HepG2 (cell line): Measurements from ENCODE around the gene SCAF11. TPM values are rescaled to one million over a fixed set of nuclear protein-coding genes. Genes with fewer than 3 reads are reported as not detected.

Source experiments
- ATAC-seq: fragments of 200-7000 bp; cut with Tn5 transposase; 3 replicates; pipeline ENCODE4 v1.9.1; 2020; ENCODE audit warnings: mild to moderate bottlenecking, moderate library complexity
- BruUV-seq: library from RNA; stranded (reverse); fragments of 400-500 nt; replicated peaks from 2 replicates; lab custom pipeline; 2021; lab: Mats Ljungman, UMichigan
- CTCF ChIA-PET: fragments of 300-600 bp; formaldehyde crosslinking; extraction: SDS; loops from one replicate; lab custom pipeline; 2021; ENCODE audit warnings: low total read pairs, inconsistent platforms, low intra/inter-chr PET ratio; lab: Yijun Ruan, JAX
- POLR2A ChIA-PET: fragments of 350-600 bp; sonication (Branson Sonifier 250); formaldehyde crosslinking; loops from one replicate; lab custom pipeline; 2020; ENCODE audit warnings: antibody characterized with exemption, inconsistent platforms; lab: Yijun Ruan, JAX
- DNase-seq: peaks from one replicate; pipeline ENCODE4 v3.0.0-alpha.2; 2015; ENCODE audit warnings: low spot score
- FAIRE-seq: peaks from 3 replicates; lab custom pipeline; 2011; peaks lifted over from hg19 to GRCh38; lab: Jason Lieb, UNC
- H2AFZ ChIP-seq: one replicate; pipeline ENCODE4 v1.6.1; 2011; ENCODE audit warnings: low read length, inconsistent platforms
- H3K27ac ChIP-seq: fragments of 300-600 bp; 3 replicates; pipeline ENCODE4 v1.8.0; 2011; ENCODE audit warnings: mixed run types, mild to moderate bottlenecking, mixed read lengths, low read length, inconsistent platforms; ENCODE audit not compliant: insufficient read depth; ENCODE audit errors: extremely low read length
- H3K27me3 ChIP-seq, 2 experiments: fragments of 200-600 bp in 1 of 2; 2 replicates in 1 of 2; 3 replicates in 1 of 2; pipeline versions ENCODE4 v1.6.0 to v1.8.0; 2011; ENCODE audit warnings: low read length in 2 of 2, mild to moderate bottlenecking in 2 of 2, moderate library complexity in 2 of 2, inconsistent platforms in 1 of 2; ENCODE audit not compliant: insufficient read depth in 2 of 2, control insufficient read depth in 1 of 2
- H3K36me3 ChIP-seq, 2 experiments: fragments of 200-600 bp in 1 of 2; replicated peaks in 1 of 2; 2 replicates in 1 of 2; 3 replicates in 1 of 2; pipeline versions ENCODE4 v1.5.1 to v1.8.0; 2011; ENCODE audit warnings: low read length in 2 of 2, inconsistent platforms in 1 of 2; ENCODE audit not compliant: insufficient read depth in 2 of 2, control insufficient read depth in 1 of 2
- H3K4me1 ChIP-seq: 2 replicates; pipeline ENCODE4 v1.5.1; 2012; ENCODE audit warnings: low read length, inconsistent platforms; ENCODE audit not compliant: insufficient read depth
- H3K4me2 ChIP-seq: 2 replicates; pipeline ENCODE4 v1.6.0; 2011; ENCODE audit warnings: low read depth, low read length, inconsistent platforms
- H3K4me3 ChIP-seq, 3 experiments: fragments of 200-600 bp in 1 of 3; sonication (generic), shearing (Covaris generic) in 1 of 3; replicated peaks in 1 of 3; 2 replicates each; pipeline ENCODE4 v1.5.1; 2011 to 2016; ENCODE audit warnings: low read length in 3 of 3, inconsistent platforms in 2 of 3, low read depth in 2 of 3, mild to moderate bottlenecking in 2 of 3, control low read depth in 1 of 3, mixed read lengths in 1 of 3; ENCODE audit not compliant: insufficient read depth in 1 of 3
- H3K79me2 ChIP-seq: one replicate; pipeline ENCODE4 v1.6.1; 2011; ENCODE audit warnings: low read length, inconsistent platforms; ENCODE audit not compliant: insufficient read depth
- H3K9ac ChIP-seq: 2 replicates; pipeline ENCODE4 v1.6.0; 2011; ENCODE audit warnings: mild to moderate bottlenecking, low read depth, low read length, inconsistent platforms; ENCODE audit not compliant: insufficient read depth
- H3K9me3 ChIP-seq: 2 replicates; pipeline ENCODE4 v1.5.1; 2012; ENCODE audit warnings: mild to moderate bottlenecking, low read length
- H4K20me1 ChIP-seq: 2 replicates; pipeline ENCODE4 v1.6.0; 2011; ENCODE audit warnings: inconsistent platforms, mild to moderate bottlenecking, low read length, moderate library complexity; ENCODE audit not compliant: insufficient read depth
- GLI4 ChIP-seq: sonication (generic); formaldehyde crosslinking; IDR thresholded peaks from 2 replicates; pipeline ENCODE4 v1.5.1; 2020; ENCODE audit warnings: missing genetic modification reagents, mild to moderate bottlenecking, moderate library complexity, borderline replicate concordance
- KDM6A ChIP-seq: IDR thresholded peaks from 2 replicates; pipeline ENCODE4 v1.6.1; 2016; ENCODE audit warnings: low read depth
- PHF21A ChIP-seq: sonication (generic); formaldehyde crosslinking; IDR thresholded peaks from 2 replicates; pipeline ENCODE4 v1.5.0; 2020; ENCODE audit warnings: mild to moderate bottlenecking, missing genetic modification reagents
- POLR2G ChIP-seq: fragments of 200-400 bp; formaldehyde crosslinking; IDR thresholded peaks from 2 replicates; pipeline ENCODE4 v1.6.1; 2018; ENCODE audit warnings: mild to moderate bottlenecking, low read depth, low read length, moderate library complexity
- SMARCE1 ChIP-seq: fragments of 450-650 bp; IDR thresholded peaks from 2 replicates; pipeline ENCODE4 v1.6.1; 2017; ENCODE audit warnings: borderline replicate concordance
- SP5 ChIP-seq: IDR thresholded peaks from 2 replicates; pipeline ENCODE4 v1.6.1; 2016; ENCODE audit warnings: low read depth, borderline replicate concordance
- ZFAT ChIP-seq: sonication (generic); formaldehyde crosslinking; conservative IDR thresholded peaks from 2 replicates; pipeline ENCODE4 v1.8.1; 2023; ENCODE audit warnings: missing genetic modification reagents, inconsistent platforms
- ZNF543 ChIP-seq: sonication (generic); formaldehyde crosslinking; IDR thresholded peaks from 2 replicates; pipeline ENCODE4 v1.4.0; 2020; ENCODE audit warnings: mild to moderate bottlenecking, missing genetic modification reagents
- ZNF766 ChIP-seq: sonication (generic); formaldehyde crosslinking; IDR thresholded peaks from 2 replicates; pipeline ENCODE4 v1.5.0; 2020; ENCODE audit warnings: missing genetic modification reagents, borderline replicate concordance
- ZNF891 ChIP-seq: sonication (generic); formaldehyde crosslinking; IDR thresholded peaks from 2 replicates; pipeline ENCODE4 v1.5.0; 2020; ENCODE audit warnings: mild to moderate bottlenecking, missing genetic modification reagents
- WGBS: methylation state at CpG from one replicate; pipeline ENCODE4 v1.1.6; 2017; ENCODE audit warnings: low lambda C conversion rate; 5-methylcytosine and 5-hydroxymethylcytosine counted together
- in situ Hi-C: cut with HindIII; loops from 2 replicates; pipeline ENCODE4 v1.10.0; 2017; ENCODE audit warnings: low pct_unique_long_range_greater_than_20kb; ENCODE audit not compliant: extremely low pct_ligation_motif_present
- intact Hi-C: fragments of 100-400 bp; cut with micrococcal nuclease; formaldehyde crosslinking; loops from one replicate; pipeline ENCODE4 v1.10.0; 2022; ENCODE audit not compliant: unreplicated experiment
- polyA plus RNA-seq, 8 experiments: library from polyadenylated mRNA; depleted of rRNA in 3 of 8; stranded (reverse) in 7 of 8; unstranded in 1 of 8; fragments of >200 nt; fragmentation: Illumina TruSeq in 4 of 8; extraction: Trizol in 4 of 8; gene quantifications; 2 replicates each; pipeline versions ENCODE4 v1.2.1 to v1.2.3, GENCODE V29; 2011 to 2016; ENCODE audit warnings: low read depth in 4 of 8, missing spikeins in 1 of 8, mixed read lengths in 1 of 8; ENCODE audit not compliant: insufficient read depth in 1 of 8
- total RNA-seq, 5 experiments: library from RNA; depleted of rRNA; stranded (reverse); fragments of >200 nt; fragmentation: Illumina TruSeq; extraction: Trizol; gene quantifications; 2 replicates each; pipeline ENCODE4 v1.2.3, GENCODE V29; 2016; ENCODE audit warnings: low read depth in 1 of 5
- TF ChIP-seq, protein P1 (sequence below): sonication (generic); formaldehyde crosslinking; IDR thresholded peaks from 2 replicates; pipeline ENCODE4 v1.5.0; 2020; ENCODE audit warnings: missing genetic modification reagents
- TF ChIP-seq, protein P2 (sequence below): sonication (generic); formaldehyde crosslinking; IDR thresholded peaks from 2 replicates; pipeline ENCODE4 v1.4.0; 2020; ENCODE audit warnings: mild to moderate bottlenecking, low read depth, missing genetic modification reagents
- TF ChIP-seq, protein P3 (sequence below), 2 experiments: sonication (generic) in 1 of 2; formaldehyde crosslinking in 1 of 2; IDR thresholded peaks; 2 replicates each; pipeline versions ENCODE4 v1.4.0 to v1.6.1; 2018 to 2020; ENCODE audit warnings: missing genetic modification reagents in 2 of 2, borderline replicate concordance in 1 of 2, low read depth in 1 of 2, mild to moderate bottlenecking in 1 of 2, missing biosample characterization in 1 of 2

Gene SCAF11
- total and polyA plus RNA-seq, 2 of the 13 experiments (the other 11 are each of a cell fraction or from before 2014, with no cell fraction given) = 26.9 to 38.3 TPM

DNA sequence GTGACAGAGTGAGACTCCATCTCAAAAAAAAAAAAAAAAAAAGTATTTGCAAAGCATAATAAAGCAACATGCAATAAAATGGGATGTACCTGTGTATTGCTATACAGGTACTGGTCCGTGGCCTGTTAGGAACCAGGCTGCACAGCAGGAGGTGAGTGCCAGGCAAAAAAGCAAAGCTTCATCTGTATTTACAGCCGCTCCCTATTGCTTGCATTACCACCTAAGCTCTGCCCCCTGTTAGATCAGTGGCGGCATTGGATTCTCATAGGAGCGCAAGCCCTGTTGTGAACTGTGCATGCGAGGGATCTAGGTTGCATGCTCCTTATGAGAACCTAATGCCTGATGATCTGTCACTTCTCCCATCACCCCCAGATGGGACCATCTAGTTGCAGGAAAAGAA, 113.3 kb downstream of the SCAF11 start:
- TF ChIP-seq SP5 = no peak
- TF ChIP-seq, protein P1, sequence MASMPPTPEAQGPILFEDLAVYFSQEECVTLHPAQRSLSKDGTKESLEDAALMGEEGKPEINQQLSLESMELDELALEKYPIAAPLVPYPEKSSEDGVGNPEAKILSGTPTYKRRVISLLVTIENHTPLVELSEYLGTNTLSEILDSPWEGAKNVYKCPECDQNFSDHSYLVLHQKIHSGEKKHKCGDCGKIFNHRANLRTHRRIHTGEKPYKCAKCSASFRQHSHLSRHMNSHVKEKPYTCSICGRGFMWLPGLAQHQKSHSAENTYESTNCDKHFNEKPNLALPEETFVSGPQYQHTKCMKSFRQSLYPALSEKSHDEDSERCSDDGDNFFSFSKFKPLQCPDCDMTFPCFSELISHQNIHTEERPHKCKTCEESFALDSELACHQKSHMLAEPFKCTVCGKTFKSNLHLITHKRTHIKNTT (CRISPR knock-in tag) = no peak
- no peak for TF ChIP-seq KDM6A (CRISPR knock-in tag)
- no peak for TF ChIP-seq SMARCE1
- TF ChIP-seq ZFAT = no peak
- no peak overlapping the region for H3K4me2 ChIP-seq
- in situ Hi-C loops (loop anchor here (25.0 kb wide), 1 partner anchor 340 kb away; no protein-coding TSS in a partner anchor), intact Hi-C loops (no loop called here)
- peaks cover 2% of the 10 kb centered on the region; the same call in 1 of the 2 replicates for H4K20me1 ChIP-seq
- no peak overlapping the region for H3K27ac ChIP-seq
- DNase-seq = no peak
- H3K9ac ChIP-seq = no peak overlapping the region
- no peaks in the 10 kb centered on the region for H3K4me1 ChIP-seq
- 100% methylated on average over 5 of the region's 5 CpGs for WGBS
- no peak overlapping the region for H3K4me3 ChIP-seq
- no peak overlapping the region for H2AFZ ChIP-seq
- H3K79me2 ChIP-seq = no peaks in the 10 kb centered on the region
- CTCF ChIA-PET = no interaction called here
- FAIRE-seq = no peak
- H3K27me3 ChIP-seq = no peaks in the 10 kb centered on the region
- peaks cover 10 to 59% of the 10 kb centered on the region in 2 experiments; a peak in 4 of 5 replicates for H3K36me3 ChIP-seq
- BruUV-seq = no TSS peak
- POLR2A ChIA-PET = no interaction called here
- no peaks in the 10 kb centered on the region for H3K9me3 ChIP-seq
- no peak for ATAC-seq

DNA sequence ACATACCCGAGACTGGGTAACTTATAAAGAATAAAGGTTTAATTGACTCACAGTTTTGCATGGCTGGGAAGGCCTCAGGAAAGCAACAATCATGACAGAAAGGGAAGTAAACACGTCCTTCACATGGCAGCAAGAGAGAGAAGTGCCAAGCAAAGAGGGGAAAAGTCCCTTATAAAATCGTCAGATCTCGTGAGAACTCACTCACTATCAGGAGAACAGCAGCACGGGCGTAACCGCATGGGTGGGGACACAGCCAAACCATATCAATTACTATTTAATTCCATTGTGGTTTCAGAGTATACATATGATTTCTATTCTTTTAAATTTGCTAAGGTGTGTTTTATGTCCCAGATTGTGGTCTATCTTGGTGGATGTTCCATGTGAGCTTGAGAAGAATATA, 117.9 kb downstream of the SCAF11 start:
- H3K27ac ChIP-seq = no peak overlapping the region
- WGBS = 96% methylated on average over 7 of the region's 7 CpGs
- no peak overlapping the region for H2AFZ ChIP-seq
- ATAC-seq (no peak), FAIRE-seq (no peak), DNase-seq (no peak)
- no TSS peak for BruUV-seq
- H3K4me1 ChIP-seq = no peaks in the 10 kb centered on the region
- H3K4me2 ChIP-seq = no peak overlapping the region
- no peak overlapping the region for H3K4me3 ChIP-seq
- H3K9me3 ChIP-seq = no peaks in the 10 kb centered on the region
- H4K20me1 ChIP-seq = peaks cover 2% of the 10 kb centered on the region; the same call in 1 of the 2 replicates
- H3K36me3 ChIP-seq = peaks cover 9 to 51% of the 10 kb centered on the region in 2 experiments; a peak in 4 of 5 replicates
- no peak overlapping the region for H3K9ac ChIP-seq
- ChIA-PET CTCF (no interaction called here), POLR2A (no interaction called here)
- H3K79me2 ChIP-seq = no peaks in the 10 kb centered on the region
- H3K27me3 ChIP-seq = no peaks in the 10 kb centered on the region
- in situ Hi-C loops (no loop called here), intact Hi-C loops (no loop called here)
- TF ChIP-seq PHF21A (CRISPR knock-in tag) = no peak
- TF ChIP-seq, protein P2, sequence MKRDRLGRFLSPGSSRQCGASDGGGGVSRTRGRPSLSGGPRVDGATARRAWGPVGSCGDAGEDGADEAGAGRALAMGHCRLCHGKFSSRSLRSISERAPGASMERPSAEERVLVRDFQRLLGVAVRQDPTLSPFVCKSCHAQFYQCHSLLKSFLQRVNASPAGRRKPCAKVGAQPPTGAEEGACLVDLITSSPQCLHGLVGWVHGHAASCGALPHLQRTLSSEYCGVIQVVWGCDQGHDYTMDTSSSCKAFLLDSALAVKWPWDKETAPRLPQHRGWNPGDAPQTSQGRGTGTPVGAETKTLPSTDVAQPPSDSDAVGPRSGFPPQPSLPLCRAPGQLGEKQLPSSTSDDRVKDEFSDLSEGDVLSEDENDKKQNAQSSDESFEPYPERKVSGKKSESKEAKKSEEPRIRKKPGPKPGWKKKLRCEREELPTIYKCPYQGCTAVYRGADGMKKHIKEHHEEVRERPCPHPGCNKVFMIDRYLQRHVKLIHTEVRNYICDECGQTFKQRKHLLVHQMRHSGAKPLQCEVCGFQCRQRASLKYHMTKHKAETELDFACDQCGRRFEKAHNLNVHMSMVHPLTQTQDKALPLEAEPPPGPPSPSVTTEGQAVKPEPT = no peak
- TF ChIP-seq, protein P3, sequence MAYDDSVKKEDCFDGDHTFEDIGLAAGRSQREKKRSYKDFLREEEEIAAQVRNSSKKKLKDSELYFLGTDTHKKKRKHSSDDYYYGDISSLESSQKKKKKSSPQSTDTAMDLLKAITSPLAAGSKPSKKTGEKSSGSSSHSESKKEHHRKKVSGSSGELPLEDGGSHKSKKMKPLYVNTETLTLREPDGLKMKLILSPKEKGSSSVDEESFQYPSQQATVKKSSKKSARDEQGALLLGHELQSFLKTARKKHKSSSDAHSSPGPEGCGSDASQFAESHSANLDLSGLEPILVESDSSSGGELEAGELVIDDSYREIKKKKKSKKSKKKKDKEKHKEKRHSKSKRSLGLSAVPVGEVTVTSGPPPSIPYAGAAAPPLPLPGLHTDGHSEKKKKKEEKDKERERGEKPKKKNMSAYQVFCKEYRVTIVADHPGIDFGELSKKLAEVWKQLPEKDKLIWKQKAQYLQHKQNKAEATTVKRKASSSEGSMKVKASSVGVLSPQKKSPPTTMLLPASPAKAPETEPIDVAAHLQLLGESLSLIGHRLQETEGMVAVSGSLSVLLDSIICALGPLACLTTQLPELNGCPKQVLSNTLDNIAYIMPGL (CRISPR knock-in tag; IDR thresholded peaks at IDR 0.05; ENCODE audit: borderline replicate concordance in 1 of 2, low read depth in 1 of 2) = no peak
- TF ChIP-seq ZNF543 (CRISPR knock-in tag) = no peak
- no peak for TF ChIP-seq ZNF766 (CRISPR knock-in tag)
- no peak for TF ChIP-seq POLR2G
- no peak for TF ChIP-seq ZNF891 (CRISPR knock-in tag)
- no peak for TF ChIP-seq GLI4 (CRISPR knock-in tag)
